Chondrocyte (in vitro differentiated cells): ENCODE measurements around the gene HSBP1L1. TPM values are rescaled to one million over a fixed set of nuclear protein-coding genes. Genes with fewer than 3 reads are reported as not detected.

ENCODE experiments used
- DNase-seq: peaks from one replicate; pipeline ENCODE4 v3.0.0; 2021; ENCODE audit warnings: mixed read lengths, low spot score
- H3K27ac Mint-ChIP-seq: one replicate; pipeline ENCODE4 v1.8.0; 2021; ENCODE audit warnings: mild to moderate bottlenecking, moderate library complexity, mixed read lengths; ENCODE audit not compliant: unreplicated experiment
- H3K27me3 Mint-ChIP-seq: 2 replicates; pipeline ENCODE4 v1.8.0; 2021; ENCODE audit warnings: low read depth, mixed read lengths
- H3K36me3 Mint-ChIP-seq: 2 replicates; pipeline ENCODE4 v1.8.0; 2021; ENCODE audit warnings: low read depth, mixed read lengths
- H3K4me1 Mint-ChIP-seq: 2 replicates; pipeline ENCODE4 v1.8.0; 2021; ENCODE audit warnings: low read depth, mild to moderate bottlenecking, mixed read lengths
- H3K4me3 Mint-ChIP-seq: one replicate; pipeline ENCODE4 v1.8.0; 2021; ENCODE audit warnings: mild to moderate bottlenecking, moderate library complexity, mixed read lengths; ENCODE audit not compliant: unreplicated experiment
- H3K9me3 Mint-ChIP-seq: 2 replicates; pipeline ENCODE4 v1.8.0; 2021; ENCODE audit warnings: low read depth, mixed read lengths
- total RNA-seq: library from RNA; stranded (reverse); gene quantifications from 3 replicates; pipeline ENCODE4 v1.2.1, GENCODE V29; 2021
- TF ChIP-seq, protein P1 (sequence below): fragments of 200-600 bp; sonication (generic); IDR thresholded peaks from 2 replicates; pipeline ENCODE4 v1.5.0; 2021; ENCODE audit warnings: antibody characterized with exemption, mild to moderate bottlenecking, moderate library complexity

HSBP1L1 gene
- total RNA-seq, 1 donor from 2014 or later, result 5.4 TPM

DNA sequence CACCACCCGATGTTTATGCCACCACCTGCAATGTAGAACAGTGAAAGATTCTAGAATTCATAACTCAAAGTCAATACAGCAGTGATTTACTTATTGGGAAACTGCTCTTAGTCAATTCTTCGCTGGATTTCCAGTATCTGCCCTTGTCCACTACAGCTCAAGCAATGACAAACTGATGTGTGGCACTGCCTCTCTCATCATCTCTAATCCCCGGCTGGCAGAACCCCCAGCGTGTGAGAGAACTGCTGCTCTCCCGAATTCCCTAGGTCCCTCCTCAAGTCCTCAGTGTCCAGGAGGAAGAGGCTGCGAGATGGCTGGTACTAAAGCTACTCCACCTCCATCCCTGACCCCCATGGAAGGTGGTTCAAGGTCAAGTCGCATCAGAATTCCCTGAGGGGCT, 22.3 kb downstream of the HSBP1L1 start:
- no peak for DNase-seq
- Mint-ChIP-seq H3K36me3 (peaks cover 5% of the 10 kb centered on the region), H3K9me3 (no peaks in the 10 kb centered on the region), H3K27me3 (no peaks in the 10 kb centered on the region), H3K4me1 (peaks cover 46% of the 10 kb centered on the region), H3K27ac (peak overlapping the region; percentile 65), H3K4me3 (peak overlapping the region; percentile 88)
- TF ChIP-seq, protein P1, sequence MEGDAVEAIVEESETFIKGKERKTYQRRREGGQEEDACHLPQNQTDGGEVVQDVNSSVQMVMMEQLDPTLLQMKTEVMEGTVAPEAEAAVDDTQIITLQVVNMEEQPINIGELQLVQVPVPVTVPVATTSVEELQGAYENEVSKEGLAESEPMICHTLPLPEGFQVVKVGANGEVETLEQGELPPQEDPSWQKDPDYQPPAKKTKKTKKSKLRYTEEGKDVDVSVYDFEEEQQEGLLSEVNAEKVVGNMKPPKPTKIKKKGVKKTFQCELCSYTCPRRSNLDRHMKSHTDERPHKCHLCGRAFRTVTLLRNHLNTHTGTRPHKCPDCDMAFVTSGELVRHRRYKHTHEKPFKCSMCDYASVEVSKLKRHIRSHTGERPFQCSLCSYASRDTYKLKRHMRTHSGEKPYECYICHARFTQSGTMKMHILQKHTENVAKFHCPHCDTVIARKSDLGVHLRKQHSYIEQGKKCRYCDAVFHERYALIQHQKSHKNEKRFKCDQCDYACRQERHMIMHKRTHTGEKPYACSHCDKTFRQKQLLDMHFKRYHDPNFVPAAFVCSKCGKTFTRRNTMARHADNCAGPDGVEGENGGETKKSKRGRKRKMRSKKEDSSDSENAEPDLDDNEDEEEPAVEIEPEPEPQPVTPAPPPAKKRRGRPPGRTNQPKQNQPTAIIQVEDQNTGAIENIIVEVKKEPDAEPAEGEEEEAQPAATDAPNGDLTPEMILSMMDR, result no peak

DNA sequence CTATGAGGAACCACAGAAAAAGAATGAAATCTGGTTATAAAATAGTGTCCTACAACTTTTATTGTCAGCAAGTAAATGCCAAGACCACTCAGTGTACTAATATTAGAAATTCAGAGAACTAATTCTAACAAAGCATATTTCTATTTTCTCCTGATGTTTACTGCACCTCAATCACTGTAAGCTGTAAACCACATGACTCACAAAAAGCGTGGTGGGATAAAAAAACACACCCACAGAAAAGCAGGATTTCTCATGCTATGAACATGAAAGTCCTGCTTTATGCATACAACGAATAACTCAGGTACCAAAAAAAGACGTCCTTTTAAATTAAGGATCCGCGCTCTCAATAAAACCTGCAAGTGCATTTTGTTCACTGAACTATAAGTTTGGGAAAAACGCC, 23.1 kb downstream of the HSBP1L1 start:
- Mint-ChIP-seq H3K27ac (peak overlapping the region; percentile 91), H3K27me3 (no peaks in the 10 kb centered on the region), H3K4me3 (peak overlapping the region; percentile 88)

DNA sequence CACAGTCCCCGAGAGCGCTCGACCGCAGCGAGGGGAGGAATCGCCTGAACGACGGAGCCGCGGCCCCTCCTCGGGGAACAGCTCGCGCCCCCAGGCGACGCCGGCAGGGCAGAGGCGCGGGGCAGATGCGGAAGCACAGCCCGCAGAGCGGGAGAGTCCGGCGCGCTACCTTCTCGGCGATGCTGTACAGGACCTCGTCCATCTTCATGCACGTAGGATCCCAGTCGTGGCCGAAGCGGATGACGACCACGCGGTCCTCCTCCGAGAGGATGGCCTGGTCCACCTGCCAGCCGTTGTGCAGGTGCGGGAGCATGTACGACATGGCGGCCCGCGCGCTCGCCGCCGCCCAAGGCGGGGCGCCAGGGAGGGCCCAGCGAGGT, 23.6 kb downstream of the HSBP1L1 start:
- Mint-ChIP-seq H3K27ac (peak overlapping the region; percentile 91), H3K27me3 (no peaks in the 10 kb centered on the region), H3K4me1 (peaks cover 40% of the 10 kb centered on the region), H3K36me3 (peaks cover 5% of the 10 kb centered on the region), H3K4me3 (peak overlapping the region; percentile 88), H3K9me3 (no peaks in the 10 kb centered on the region)
- no peak for DNase-seq
- TF ChIP-seq, protein P1, result peak; percentile 66

More for the DNA sequence above, 23.1 kb downstream of the HSBP1L1 start:
- Mint-ChIP-seq H3K36me3 (peaks cover 5% of the 10 kb centered on the region), H3K4me1 (peaks cover 40% of the 10 kb centered on the region), H3K9me3 (no peaks in the 10 kb centered on the region)
- DNase-seq, result no peak
- TF ChIP-seq, protein P1, result no peak

DNA sequence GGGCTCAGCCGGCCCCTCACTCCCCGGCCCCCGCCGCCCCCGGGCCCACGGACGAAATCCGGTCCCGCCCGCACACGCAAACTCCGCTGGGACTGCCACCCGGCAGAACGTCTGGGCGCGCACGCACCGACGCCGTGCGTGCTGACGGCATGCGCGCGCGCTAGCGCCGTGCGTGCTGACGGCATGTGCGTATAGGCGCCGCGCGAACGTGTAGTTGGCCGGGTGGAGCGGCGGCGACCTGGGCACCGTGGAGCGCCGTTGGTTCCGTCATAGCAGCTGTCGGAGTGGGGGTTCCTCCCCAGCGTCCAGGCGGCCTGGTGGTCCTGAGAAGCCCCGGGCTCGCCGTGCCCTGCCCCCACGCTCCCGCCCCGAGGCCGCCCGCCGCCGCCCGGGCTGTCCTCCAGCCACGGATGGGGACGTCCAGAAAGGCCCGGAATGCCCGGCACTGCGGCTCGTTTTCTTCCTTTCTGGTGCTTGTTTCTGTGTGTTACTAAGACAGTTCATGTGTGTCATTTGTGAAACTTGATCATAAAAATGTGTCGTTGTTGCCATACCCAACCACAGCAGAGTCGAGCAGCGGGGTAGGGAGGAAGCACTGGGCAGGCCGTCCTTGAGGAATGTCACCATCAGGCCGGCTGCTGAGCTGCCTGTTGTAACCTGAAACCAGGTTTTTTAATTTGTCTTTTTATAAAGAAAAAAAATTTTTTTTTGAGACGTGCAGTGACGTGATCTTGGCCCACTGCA, 24.2 kb downstream of the HSBP1L1 start, which contains the start of gene TXNL4A:
TXNL4A (minus strand) TSS at position 113 of the 744 bp plus-strand sequence. CDS start 171 bp downstream, outside the sequence.
- no peak for DNase-seq
- H3K4me3 Mint-ChIP-seq, result peak within 1 kb of the TSS; percentile 88
- H3K27ac Mint-ChIP-seq, result peak within 1 kb of the TSS; percentile 99
- TF ChIP-seq, protein P1, result no peak
- no peaks in the 10 kb centered on the region for H3K27me3 Mint-ChIP-seq
- H3K9me3 Mint-ChIP-seq, result no peaks in the 10 kb centered on the region
- peaks cover 5% of the 10 kb centered on the region for H3K36me3 Mint-ChIP-seq
- peaks cover 35% of the 10 kb centered on the region for H3K4me1 Mint-ChIP-seq

DNA sequence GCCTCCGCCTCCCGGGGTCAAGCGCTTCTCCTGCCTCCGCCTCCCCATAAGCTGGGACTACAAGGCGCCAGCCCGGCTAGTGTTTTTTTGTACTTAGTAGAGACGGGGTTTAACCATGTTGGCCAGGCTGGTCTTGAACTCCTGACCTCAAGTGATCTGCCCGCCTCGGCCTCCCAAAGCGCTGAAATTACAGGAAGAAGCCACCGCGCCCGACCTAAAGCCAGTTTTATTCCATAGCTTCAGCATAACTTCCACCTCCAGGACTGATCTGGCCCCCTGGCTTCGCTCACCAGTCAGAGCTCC, 24.7 kb downstream of the HSBP1L1 start:
- H3K9me3 Mint-ChIP-seq, result no peaks in the 10 kb centered on the region
- peak overlapping the region; percentile 99 for H3K27ac Mint-ChIP-seq
- H3K4me1 Mint-ChIP-seq, result peaks cover 31% of the 10 kb centered on the region
- peaks cover 5% of the 10 kb centered on the region for H3K36me3 Mint-ChIP-seq
- no peak for DNase-seq
- H3K4me3 Mint-ChIP-seq, result peak overlapping the region; percentile 88
- TF ChIP-seq, protein P1, result no peak
- no peaks in the 10 kb centered on the region for H3K27me3 Mint-ChIP-seq
